A549 (cell line): Measurements from ENCODE around the gene NIT2. TPM values are rescaled to one million over a fixed set of nuclear protein-coding genes. Genes with fewer than 3 reads are reported as not detected.
"Not testable (repeated sequence)": the region's sequence is repeated elsewhere in the genome, so short reads cannot be mapped to it uniquely, and the experiment has no call there.

Experiments used
- ATAC-seq, 2 experiments: fragments of 200-7000 bp in 1 of 2; fragments of >200 bp in 1 of 2; cut with Nextera tagmentation in 1 of 2; cut with Tn5 transposase in 1 of 2; 3 replicates each; pipeline versions ENCODE4 v1.8.0 to v1.9.1; 2018 to 2020; ENCODE audit warnings: mild to moderate bottlenecking in 1 of 2, moderate library complexity in 1 of 2
- CTCF ChIA-PET: fragments of 300-600 bp; sonication (Branson Sonifier 250); formaldehyde crosslinking; extraction: SDS; loops from one replicate; lab custom pipeline; 2021; ENCODE audit warnings: antibody characterized with exemption, inconsistent platforms; lab: Yijun Ruan, JAX
- POLR2A ChIA-PET: fragments of 350-600 bp; formaldehyde crosslinking; extraction: SDS; loops from one replicate; lab custom pipeline; 2021; ENCODE audit warnings: antibody characterized with exemption, inconsistent platforms; lab: Yijun Ruan, JAX
- DNase-seq, 2 experiments: peaks; one replicate each; pipeline versions ENCODE4 v3.0.0 to v3.0.0-alpha.2; 2011 to 2016; ENCODE audit warnings: low read depth in 1 of 2, low spot score in 1 of 2
- FAIRE-seq: peaks from 2 replicates; lab custom pipeline; 2011; peaks lifted over from hg19 to GRCh38; lab: Jason Lieb, UNC
- H3K27ac ChIP-seq, 2 experiments: fragments of >200 bp; sonication (Bioruptor Twin); formaldehyde crosslinking; 3 replicates each; pipeline ENCODE4 v1.5.1; 2016 to 2017
- H3K4me1 ChIP-seq: fragments of >200 bp; sonication (Bioruptor Twin); formaldehyde crosslinking; 3 replicates; pipeline ENCODE4 v1.6.1; 2016
- H3K4me2 ChIP-seq: fragments of >200 bp; sonication (Bioruptor Twin); formaldehyde crosslinking; 3 replicates; pipeline ENCODE4 v1.6.1; 2016
- H3K4me3 ChIP-seq: fragments of >200 bp; sonication (Bioruptor Twin); formaldehyde crosslinking; 3 replicates; pipeline ENCODE4 v1.5.1; 2016
- H3K9me3 ChIP-seq: fragments of >200 bp; sonication (Bioruptor Twin); formaldehyde crosslinking; 3 replicates; pipeline ENCODE4 v1.6.1; 2016
- CBX2 ChIP-seq: fragments of 200-600 bp; sonication (generic); IDR thresholded peaks from 2 replicates; pipeline ENCODE4 v1.6.1; 2016; ENCODE audit warnings: low read depth, mild to moderate bottlenecking, borderline replicate concordance
- CHD4 ChIP-seq: fragments of 200-600 bp; sonication (generic); IDR thresholded peaks from 2 replicates; pipeline ENCODE4 v1.6.1; 2016; ENCODE audit warnings: antibody characterized with exemption, mild to moderate bottlenecking, borderline replicate concordance
- E2F6 ChIP-seq: IDR thresholded peaks from 2 replicates; pipeline ENCODE4 v1.6.1; 2012; ENCODE audit warnings: low read depth, borderline replicate concordance
- FOSB ChIP-seq: fragments of 250-450 bp; sonication (Bioruptor Pico); IDR thresholded peaks from 2 replicates; pipeline ENCODE4 v1.5.0; 2020; ENCODE audit warnings: mild to moderate bottlenecking, moderate library complexity
- HDAC2 ChIP-seq: fragments of 200-600 bp; sonication (generic); IDR thresholded peaks from 2 replicates; pipeline ENCODE4 v1.6.1; 2016
- HOXB5 ChIP-seq: fragments of 250-450 bp; sonication (Bioruptor Pico); IDR thresholded peaks from 2 replicates; pipeline ENCODE4 v1.5.0; 2020; ENCODE audit warnings: mild to moderate bottlenecking, moderate library complexity
- JUN ChIP-seq, 2 experiments: fragments of >200 bp; sonication (Bioruptor Twin); formaldehyde crosslinking; IDR thresholded peaks; 2 replicates in 1 of 2; 3 replicates in 1 of 2; pipeline ENCODE4 v1.6.1; 2016 to 2017
- NPAS2 ChIP-seq: fragments of 250-450 bp; sonication (Bioruptor Pico); IDR thresholded peaks from 2 replicates; pipeline ENCODE4 v1.8.0; 2022; ENCODE audit warnings: mild to moderate bottlenecking, moderate library complexity, borderline replicate concordance
- POLR2AphosphoS2 ChIP-seq: conservative IDR thresholded peaks from 2 replicates; pipeline ENCODE4 v1.6.1; 2012; ENCODE audit warnings: low read length, improper control_type of control experiment, inconsistent platforms
- RARB ChIP-seq: fragments of 250-450 bp; sonication (Bioruptor Pico); IDR thresholded peaks from 2 replicates; pipeline ENCODE4 v1.8.0; 2021; ENCODE audit warnings: mild to moderate bottlenecking, moderate library complexity
- ZC3H11A ChIP-seq: fragments of 450-650 bp; IDR thresholded peaks from 2 replicates; pipeline ENCODE4 v1.6.1; 2014; ENCODE audit warnings: antibody characterized with exemption, mild to moderate bottlenecking
- ZSCAN20 ChIP-seq: fragments of 250-450 bp; sonication (Bioruptor Pico); IDR thresholded peaks from 2 replicates; pipeline ENCODE4 v1.8.0; 2022; ENCODE audit warnings: mild to moderate bottlenecking, moderate library complexity
- WGBS: methylation state at CpG from one replicate; pipeline ENCODE4 v1.1.6; 2017; ENCODE audit errors: missing lambda C conversion rate; 5-methylcytosine and 5-hydroxymethylcytosine counted together
- polyA plus RNA-seq, 4 experiments: library from polyadenylated mRNA; depleted of rRNA in 3 of 4; stranded (reverse); fragments of >200 nt; fragmentation: RNase III in 1 of 4; extraction: RNeasy Plus Mini Kit Qiagen cat#74134 plus additional on column Dnase treatment in 1 of 4; gene quantifications; 2 replicates in 3 of 4; 3 replicates in 1 of 4; pipeline ENCODE4 v1.2.3, GENCODE V29; 2011 to 2017
- TF ChIP-seq, protein P1 (sequence below): fragments of 200-600 bp; sonication (generic); IDR thresholded peaks from 2 replicates; pipeline ENCODE4 v1.6.1; 2016; ENCODE audit warnings: antibody characterized with exemption, mild to moderate bottlenecking, moderate library complexity
- TF ChIP-seq, protein P2 (sequence below): fragments of 250-450 bp; sonication (Bioruptor Pico); IDR thresholded peaks from 2 replicates; pipeline ENCODE4 v1.5.0; 2020; ENCODE audit warnings: low read depth, mild to moderate bottlenecking, moderate library complexity

Gene NIT2
- polyA plus RNA-seq, 2 of the 4 experiments (the other 2 are of a cell fraction) = 75.0 to 140 TPM

- no peaks in the 10 kb centered on the region for H3K9me3 ChIP-seq
- H3K4me2 ChIP-seq = no peak overlapping the region
- TF ChIP-seq HDAC2 (no peak), HOXB5 (CRISPR knock-in tag) (no peak), ZC3H11A (no peak), RARB (no peak), FOSB (CRISPR knock-in tag) (no peak)
- TF ChIP-seq, protein P1, sequence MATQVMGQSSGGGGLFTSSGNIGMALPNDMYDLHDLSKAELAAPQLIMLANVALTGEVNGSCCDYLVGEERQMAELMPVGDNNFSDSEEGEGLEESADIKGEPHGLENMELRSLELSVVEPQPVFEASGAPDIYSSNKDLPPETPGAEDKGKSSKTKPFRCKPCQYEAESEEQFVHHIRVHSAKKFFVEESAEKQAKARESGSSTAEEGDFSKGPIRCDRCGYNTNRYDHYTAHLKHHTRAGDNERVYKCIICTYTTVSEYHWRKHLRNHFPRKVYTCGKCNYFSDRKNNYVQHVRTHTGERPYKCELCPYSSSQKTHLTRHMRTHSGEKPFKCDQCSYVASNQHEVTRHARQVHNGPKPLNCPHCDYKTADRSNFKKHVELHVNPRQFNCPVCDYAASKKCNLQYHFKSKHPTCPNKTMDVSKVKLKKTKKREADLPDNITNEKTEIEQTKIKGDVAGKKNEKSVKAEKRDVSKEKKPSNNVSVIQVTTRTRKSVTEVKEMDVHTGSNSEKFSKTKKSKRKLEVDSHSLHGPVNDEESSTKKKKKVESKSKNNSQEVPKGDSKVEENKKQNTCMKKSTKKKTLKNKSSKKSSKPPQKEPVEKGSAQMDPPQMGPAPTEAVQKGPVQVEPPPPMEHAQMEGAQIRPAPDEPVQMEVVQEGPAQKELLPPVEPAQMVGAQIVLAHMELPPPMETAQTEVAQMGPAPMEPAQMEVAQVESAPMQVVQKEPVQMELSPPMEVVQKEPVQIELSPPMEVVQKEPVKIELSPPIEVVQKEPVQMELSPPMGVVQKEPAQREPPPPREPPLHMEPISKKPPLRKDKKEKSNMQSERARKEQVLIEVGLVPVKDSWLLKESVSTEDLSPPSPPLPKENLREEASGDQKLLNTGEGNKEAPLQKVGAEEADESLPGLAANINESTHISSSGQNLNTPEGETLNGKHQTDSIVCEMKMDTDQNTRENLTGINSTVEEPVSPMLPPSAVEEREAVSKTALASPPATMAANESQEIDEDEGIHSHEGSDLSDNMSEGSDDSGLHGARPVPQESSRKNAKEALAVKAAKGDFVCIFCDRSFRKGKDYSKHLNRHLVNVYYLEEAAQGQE = no peak
- H3K4me3 ChIP-seq = no peak overlapping the region
- ChIA-PET POLR2A (no interaction called here), CTCF (interaction anchor here (2.9 kb wide), 1 partner anchor 9 kb away, joined by 12 read pairs; no protein-coding TSS in a partner anchor)
- no peak for ATAC-seq
- no peak overlapping the region for H3K27ac ChIP-seq
- DNase-seq = no peak
- FAIRE-seq = no peak
- H3K4me1 ChIP-seq = no peaks in the 10 kb centered on the region
Observed at GRCh38 chr3:100325827-100326226, 8.7 kb upstream of the NIT2 start.

DNA sequence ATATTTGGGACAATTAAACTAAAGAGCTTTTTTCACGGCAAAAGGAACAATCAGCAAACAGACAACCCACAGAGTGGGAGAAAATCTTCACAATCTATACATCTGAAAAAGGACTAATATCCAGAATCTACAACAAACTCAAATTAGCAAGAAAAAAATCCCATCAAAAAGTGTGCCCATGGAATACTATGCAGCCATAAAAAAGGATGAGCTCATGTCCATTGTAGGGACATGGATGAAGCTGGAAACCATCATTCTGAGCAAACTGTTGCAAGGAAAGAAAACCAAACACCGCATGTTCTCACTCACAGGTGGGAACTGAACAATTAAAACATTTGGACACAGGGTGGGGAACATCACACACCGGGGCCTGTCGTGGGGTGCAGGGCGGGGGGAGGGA, 7.2 kb upstream of the NIT2 start:
- FAIRE-seq, DNase-seq, H3K27ac ChIP-seq, H3K4me2 ChIP-seq, H3K9me3 ChIP-seq, POLR2A ChIA-PET, ATAC-seq, H3K4me3 ChIP-seq, H3K4me1 ChIP-seq: not testable (repeated sequence)
- WGBS = 87% methylated on average over 5 of the region's 5 CpGs
- CTCF ChIA-PET = interaction anchor here (1.2 to 2.9 kb wide), 2 partner anchors 10 to 11 kb away, joined by 3 to 12 read pairs; no protein-coding TSS in a partner anchor

DNA sequence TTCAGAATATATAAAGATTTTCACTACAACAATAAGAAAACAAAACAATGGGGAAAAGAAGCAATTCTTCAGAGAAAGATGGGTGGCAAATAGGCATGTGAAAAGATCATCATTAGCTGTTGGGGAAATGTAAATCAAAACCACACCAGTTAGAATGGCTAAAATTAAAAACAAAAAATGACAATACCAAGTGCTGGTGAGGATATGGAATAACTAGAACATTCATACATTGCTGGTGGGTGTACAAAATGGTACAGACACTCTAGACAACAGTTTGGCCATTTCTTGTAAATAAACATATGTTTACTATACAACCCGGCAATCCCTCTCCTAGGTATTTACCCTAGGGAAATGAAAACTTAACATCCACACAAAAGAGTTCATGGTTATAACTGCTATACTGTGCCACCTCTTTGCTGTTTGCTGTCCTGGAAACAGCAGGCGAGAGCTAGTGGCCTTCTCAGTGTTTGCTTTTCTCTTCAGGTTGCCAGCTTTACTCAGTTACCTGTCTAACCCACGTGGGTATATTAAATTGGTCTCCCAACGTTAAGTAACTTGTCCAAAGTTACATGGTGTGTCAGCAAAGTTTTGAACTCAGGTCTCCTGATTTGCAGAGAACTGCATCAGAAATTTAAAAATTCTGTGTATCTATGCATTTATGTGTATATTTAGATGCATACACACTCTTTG, 4.6 kb upstream of the NIT2 start:
- Histone ChIP-seq H3K27ac (no peak overlapping the region), H3K9me3 (no peaks in the 10 kb centered on the region), H3K4me3 (no peak overlapping the region), H3K4me1 (peaks cover 5% of the 10 kb centered on the region; the same call in 1 of the 3 replicates), H3K4me2 (no peak overlapping the region)
- ATAC-seq (no peak), FAIRE-seq (no peak), DNase-seq (no peak)
- ChIA-PET CTCF (interaction anchor here (1.1 to 5.9 kb wide), 2 partner anchors 14 kb away, joined by 3 to 34 read pairs; no protein-coding TSS in a partner anchor), POLR2A (interaction anchor here (0.6 kb wide), 1 partner anchor 72 kb away, joined by 4 read pairs; the partner anchor contains the start of gene LNP1)
- WGBS = 52% methylated on average over 4 of the region's 4 CpGs
- TF ChIP-seq CBX2 (no peak), E2F6 (no peak), CHD4 (no peak), ZSCAN20 (no peak)

DNA sequence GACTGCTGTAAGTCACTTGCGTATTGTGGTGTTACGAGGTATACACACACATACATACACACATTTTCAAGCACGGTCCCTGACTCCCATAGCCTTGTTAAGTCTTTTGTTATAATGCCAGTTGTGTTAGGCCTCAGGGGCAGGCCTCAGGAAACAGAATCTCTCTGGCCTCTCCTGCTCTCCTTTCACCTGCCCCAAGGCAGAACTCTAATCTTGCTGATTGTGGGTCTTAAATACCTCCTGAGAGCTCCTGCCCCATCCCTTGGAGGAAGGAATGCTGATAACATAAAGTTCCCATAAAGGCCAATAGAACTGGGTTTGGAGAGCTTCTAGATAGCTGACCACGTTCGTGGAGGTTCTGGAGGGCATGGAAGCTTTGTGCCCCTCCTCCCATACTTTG, 3.9 kb upstream of the NIT2 start:
- Histone ChIP-seq H3K9me3 (no peaks in the 10 kb centered on the region), H3K4me3 (no peak overlapping the region), H3K4me1 (peaks cover 9% of the 10 kb centered on the region), H3K4me2 (no peak overlapping the region), H3K27ac (no peak overlapping the region)
- FAIRE-seq (no peak), DNase-seq (no peak), ATAC-seq (no peak)
- 94% methylated on average over 5 of the region's 5 CpGs for WGBS
- ChIA-PET POLR2A (no interaction called here), CTCF (interaction anchor here (0.6 to 5.9 kb wide), 3 partner anchors 14 to 133 kb away, joined by 3 to 34 read pairs (median 3); no protein-coding TSS in a partner anchor)
- no peak for TF ChIP-seq NPAS2 (CRISPR knock-in tag)
- no peak for TF ChIP-seq ZC3H11A
- TF ChIP-seq, protein P2, sequence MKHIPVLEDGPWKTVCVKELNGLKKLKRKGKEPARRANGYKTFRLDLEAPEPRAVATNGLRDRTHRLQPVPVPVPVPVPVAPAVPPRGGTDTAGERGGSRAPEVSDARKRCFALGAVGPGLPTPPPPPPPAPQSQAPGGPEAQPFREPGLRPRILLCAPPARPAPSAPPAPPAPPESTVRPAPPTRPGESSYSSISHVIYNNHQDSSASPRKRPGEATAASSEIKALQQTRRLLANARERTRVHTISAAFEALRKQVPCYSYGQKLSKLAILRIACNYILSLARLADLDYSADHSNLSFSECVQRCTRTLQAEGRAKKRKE (CRISPR knock-in tag) = no peak
- TF ChIP-seq CBX2 = no peak
- no peak for TF ChIP-seq POLR2AphosphoS2
- TF ChIP-seq JUN (IDR thresholded peaks at IDR 0.05) = no peak
